Measurements from ENCODE around the gene FARP1.

The FARP1 gene

GRCh38 chr13:98103942-98104880 is 38.7 kb upstream of the FARP1 start:
- Histone ChIP-seq H2BK12ac (ENCODE audit: low read length) (no peak overlapping the region), H3K4me1 (ENCODE audit: control insufficient read depth in 1 of 2, insufficient read depth in 2 of 2, low read length in 2 of 2) (peaks cover 0 to 2% of the 10 kb centered on the region in 2 experiments), H3K79me1 (ENCODE audit: low read length) (no peaks in the 10 kb centered on the region), H4K8ac (ENCODE audit: low read depth, low read length) (no peak overlapping the region), H3K27me3 (ENCODE audit: insufficient read depth, low read length) (no peaks in the 10 kb centered on the region), H2BK120ac (ENCODE audit: insufficient read depth, low read length, poor library complexity) (no peak overlapping the region), H3K9me3 (ENCODE audit: insufficient read depth, low read depth, low read length) (peaks cover 2% of the 10 kb centered on the region), H3K79me2 (ENCODE audit: control insufficient read depth, insufficient read depth, low read length, poor library complexity) (no peaks in the 10 kb centered on the region), H3K27ac (ENCODE audit: low read depth, low read length) (no peak overlapping the region), H2BK5ac (ENCODE audit: low read depth, low read length, poor library complexity) (no peak overlapping the region), H4K12ac (ENCODE audit: low read depth, low read length) (no peak overlapping the region), H3K18ac (ENCODE audit: low read length) (no peak overlapping the region), H3K36me3 (ENCODE audit: control insufficient read depth in 1 of 2, insufficient read depth in 2 of 2, low read length in 2 of 2) (no peaks in the 10 kb centered on the region), H2AK5ac (ENCODE audit: low read length) (no peak overlapping the region), H4K91ac (ENCODE audit: low read depth, low read length) (no peak overlapping the region), H3K4me2 (ENCODE audit: low read length) (no peak overlapping the region), H3K4me3 (ENCODE audit: low read depth, low read length) (no peak overlapping the region), H2AFZ (ENCODE audit: insufficient read depth, low read length, poor library complexity) (no peak overlapping the region), H3K4ac (ENCODE audit: low read depth, low read length) (no peak overlapping the region), H3K9ac (ENCODE audit: low read length) (no peak overlapping the region), H3K14ac (ENCODE audit: low read length) (no peak overlapping the region), H3K23ac (ENCODE audit: low read length) (no peak overlapping the region)
- WGBS (ENCODE audit: extremely low coverage, insufficient coverage, insufficient read length): no CpG with 5 or more reads among the region's 10 CpGs
- DNase-seq: peak in 1 of 2 donors; percentile 25

- peak in 1 of 2 donors; percentile 32 for DNase-seq
- Histone ChIP-seq H4K12ac (ENCODE audit: low read depth, low read length) (no peak overlapping the region), H2BK5ac (ENCODE audit: low read depth, low read length, poor library complexity) (no peak overlapping the region), H3K4me1 (ENCODE audit: control insufficient read depth in 1 of 2, insufficient read depth in 2 of 2, low read length in 2 of 2) (peaks cover 0 to 2% of the 10 kb centered on the region in 2 experiments), H4K8ac (ENCODE audit: low read depth, low read length) (no peak overlapping the region), H3K79me2 (ENCODE audit: control insufficient read depth, insufficient read depth, low read length, poor library complexity) (no peaks in the 10 kb centered on the region), H2AFZ (ENCODE audit: insufficient read depth, low read length, poor library complexity) (no peak overlapping the region), H3K4me3 (ENCODE audit: low read depth, low read length) (no peak overlapping the region), H3K14ac (ENCODE audit: low read length) (no peak overlapping the region), H3K9me3 (ENCODE audit: insufficient read depth, low read depth, low read length) (peaks cover 2% of the 10 kb centered on the region), H4K91ac (ENCODE audit: low read depth, low read length) (no peak overlapping the region), H2AK5ac (ENCODE audit: low read length) (no peak overlapping the region), H3K27me3 (ENCODE audit: insufficient read depth, low read length) (no peaks in the 10 kb centered on the region), H3K18ac (ENCODE audit: low read length) (no peak overlapping the region), H3K79me1 (ENCODE audit: low read length) (no peaks in the 10 kb centered on the region), H3K36me3 (ENCODE audit: control insufficient read depth in 1 of 2, insufficient read depth in 2 of 2, low read length in 2 of 2) (no peaks in the 10 kb centered on the region), H2BK12ac (ENCODE audit: low read length) (no peak overlapping the region), H3K4ac (ENCODE audit: low read depth, low read length) (no peak overlapping the region), H3K23ac (ENCODE audit: low read length) (no peak overlapping the region), H3K4me2 (ENCODE audit: low read length) (no peak overlapping the region), H3K9ac (ENCODE audit: low read length) (no peak overlapping the region), H3K27ac (ENCODE audit: low read depth, low read length) (no peak overlapping the region), H2BK120ac (ENCODE audit: insufficient read depth, low read length, poor library complexity) (no peak overlapping the region)
- no CpG with 5 or more reads among the region's 3 CpGs for WGBS (ENCODE audit: extremely low coverage, insufficient coverage, insufficient read length)
Measured at GRCh38 chr13:98105929-98106336, 37.0 kb upstream of the FARP1 start.

- no peak for DNase-seq
- Histone ChIP-seq H4K8ac (ENCODE audit: low read depth, low read length) (no peak overlapping the region), H3K14ac (ENCODE audit: low read length) (no peak overlapping the region), H2AFZ (ENCODE audit: insufficient read depth, low read length, poor library complexity) (no peak overlapping the region), H2BK5ac (ENCODE audit: low read depth, low read length, poor library complexity) (no peak overlapping the region), H3K27ac (ENCODE audit: low read depth, low read length) (no peak overlapping the region), H4K91ac (ENCODE audit: low read depth, low read length) (no peak overlapping the region), H3K27me3 (ENCODE audit: insufficient read depth, low read length) (no peaks in the 10 kb centered on the region), H4K12ac (ENCODE audit: low read depth, low read length) (no peak overlapping the region), H3K18ac (ENCODE audit: low read length) (no peak overlapping the region), H3K9me3 (ENCODE audit: insufficient read depth, low read depth, low read length) (peaks cover 2% of the 10 kb centered on the region), H3K4me2 (ENCODE audit: low read length) (no peak overlapping the region), H3K4me1 (ENCODE audit: control insufficient read depth in 1 of 2, insufficient read depth in 2 of 2, low read length in 2 of 2) (peaks cover 0 to 2% of the 10 kb centered on the region in 2 experiments), H3K4me3 (ENCODE audit: low read depth, low read length) (no peak overlapping the region), H2BK12ac (ENCODE audit: low read length) (no peak overlapping the region), H3K79me1 (ENCODE audit: low read length) (no peaks in the 10 kb centered on the region), H2BK120ac (ENCODE audit: insufficient read depth, low read length, poor library complexity) (no peak overlapping the region), H3K9ac (ENCODE audit: low read length) (no peak overlapping the region), H2AK5ac (ENCODE audit: low read length) (no peak overlapping the region), H3K4ac (ENCODE audit: low read depth, low read length) (no peak overlapping the region), H3K36me3 (ENCODE audit: control insufficient read depth in 1 of 2, insufficient read depth in 2 of 2, low read length in 2 of 2) (no peaks in the 10 kb centered on the region), H3K23ac (ENCODE audit: low read length) (no peak overlapping the region), H3K79me2 (ENCODE audit: control insufficient read depth, insufficient read depth, low read length, poor library complexity) (no peaks in the 10 kb centered on the region)
- no CpG with 5 or more reads among the region's 3 CpGs for WGBS (ENCODE audit: extremely low coverage, insufficient coverage, insufficient read length)
Measured at GRCh38 chr13:98108341-98108740, 34.6 kb upstream of the FARP1 start.

GRCh38 chr13:98109226-98109853 is 33.6 kb upstream of the FARP1 start:
- Histone ChIP-seq H2BK5ac (ENCODE audit: low read depth, low read length, poor library complexity) (no peak overlapping the region), H3K27ac (ENCODE audit: low read depth, low read length) (no peak overlapping the region), H3K14ac (ENCODE audit: low read length) (no peak overlapping the region), H3K9ac (ENCODE audit: low read length) (no peak overlapping the region), H3K27me3 (ENCODE audit: insufficient read depth, low read length) (no peaks in the 10 kb centered on the region), H4K91ac (ENCODE audit: low read depth, low read length) (no peak overlapping the region), H3K4ac (ENCODE audit: low read depth, low read length) (no peak overlapping the region), H2BK120ac (ENCODE audit: insufficient read depth, low read length, poor library complexity) (no peak overlapping the region), H4K12ac (ENCODE audit: low read depth, low read length) (no peak overlapping the region), H3K23ac (ENCODE audit: low read length) (no peak overlapping the region), H3K9me3 (ENCODE audit: insufficient read depth, low read depth, low read length) (peaks cover 2% of the 10 kb centered on the region), H2AK5ac (ENCODE audit: low read length) (no peak overlapping the region), H3K36me3 (ENCODE audit: control insufficient read depth in 1 of 2, insufficient read depth in 2 of 2, low read length in 2 of 2) (no peaks in the 10 kb centered on the region), H3K4me1 (ENCODE audit: control insufficient read depth in 1 of 2, insufficient read depth in 2 of 2, low read length in 2 of 2) (peaks cover 0 to under 1% of the 10 kb centered on the region in 2 experiments), H3K79me2 (ENCODE audit: control insufficient read depth, insufficient read depth, low read length, poor library complexity) (no peaks in the 10 kb centered on the region), H2AFZ (ENCODE audit: insufficient read depth, low read length, poor library complexity) (no peak overlapping the region), H4K8ac (ENCODE audit: low read depth, low read length) (no peak overlapping the region), H2BK12ac (ENCODE audit: low read length) (no peak overlapping the region), H3K79me1 (ENCODE audit: low read length) (no peaks in the 10 kb centered on the region), H3K4me3 (ENCODE audit: low read depth, low read length) (no peak overlapping the region), H3K18ac (ENCODE audit: low read length) (no peak overlapping the region), H3K4me2 (ENCODE audit: low read length) (no peak overlapping the region)
- WGBS (ENCODE audit: extremely low coverage, insufficient coverage, insufficient read length): no CpG with 5 or more reads among the region's 7 CpGs
- no peak for DNase-seq

Measured in trophoblast cell (in vitro differentiated cells and primary cell).